ENCODE measurements around the gene C3orf18.

DNA sequence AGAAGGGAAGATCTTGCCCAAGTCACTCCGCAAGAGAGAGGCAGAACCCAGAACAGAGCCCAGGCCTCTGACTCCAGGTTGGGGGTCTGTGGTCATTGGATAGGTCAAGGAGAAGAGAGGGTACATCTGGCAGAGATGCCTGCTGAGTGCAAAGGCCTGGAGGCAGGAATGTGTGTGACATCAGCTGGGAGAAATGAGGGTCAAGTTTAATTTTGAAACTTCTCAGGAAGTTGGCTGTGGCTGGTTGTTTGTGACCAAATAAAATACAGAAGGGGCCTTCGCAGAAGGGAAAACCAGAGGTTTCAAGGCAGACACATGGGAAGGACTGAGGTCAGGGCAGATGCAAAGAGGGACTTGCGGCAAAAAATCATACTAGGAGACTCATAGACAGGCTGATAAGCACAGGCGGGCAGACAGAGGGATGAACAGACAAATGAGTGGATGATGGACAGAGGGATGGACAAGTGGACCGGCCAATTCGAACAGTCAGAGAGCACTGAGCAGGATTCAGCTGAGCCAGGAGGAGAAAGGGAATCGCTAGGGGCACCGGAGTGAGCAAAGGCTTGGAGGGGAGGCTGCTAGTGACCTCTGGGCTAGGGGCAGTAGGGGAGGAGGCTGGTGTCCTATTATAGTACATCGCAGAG lies 35.4 kb downstream of the C3orf18 start:
- TF ChIP-seq CTCF (IDR thresholded peaks at IDR 0.05; ENCODE audit: extremely low read depth in 1 of 2, insufficient read depth in 1 of 2, low read depth in 1 of 2, low read length in 2 of 2): no peak
- no peak for TF ChIP-seq POLR2A (IDR thresholded peaks at IDR 0.05; ENCODE audit: low read depth, low read length)
- no peak for TF ChIP-seq GATA2 (IDR thresholded peaks at IDR 0.05; ENCODE audit: insufficient read depth, insufficient read length, low read depth, low read length)

All from endothelial cell of umbilical vein (primary cell).